ENCODE measurements around the gene FHIT. TPM values are rescaled to one million over a fixed set of nuclear protein-coding genes. Genes with fewer than 3 reads are reported as not detected.

The FHIT gene
- total RNA-seq, 2 experiments from 2014 or later = 7.6 to 7.9 TPM

DNA sequence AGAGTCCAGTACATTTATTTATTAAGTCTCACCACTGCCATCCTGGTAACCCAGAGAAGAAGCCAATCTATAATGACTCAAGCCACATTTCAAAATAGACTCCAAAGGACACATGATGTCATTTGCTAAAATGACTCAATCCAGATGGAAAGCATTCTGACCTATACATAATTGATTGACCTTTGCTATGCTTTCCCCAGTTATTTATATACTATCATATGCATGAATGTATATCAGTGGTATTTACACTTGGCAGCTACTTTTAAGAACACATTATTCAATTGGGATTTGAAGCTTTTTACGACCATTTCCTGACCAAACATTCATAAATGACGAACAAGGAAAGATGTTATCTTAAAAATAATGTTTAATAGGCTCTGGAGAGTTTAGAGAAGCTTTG lies 297.2 kb downstream of the FHIT start:
- DNase-seq = no peak
- Mint-ChIP-seq H3K4me1 (ENCODE audit: low read depth) (no peaks in the 10 kb centered on the region), H3K27me3 (no peaks in the 10 kb centered on the region), H3K27ac (no peak overlapping the region), H3K36me3 (ENCODE audit: low read depth) (peaks cover 6% of the 10 kb centered on the region), H3K4me3 (no peak overlapping the region), H3K9me3 (peaks cover 14% of the 10 kb centered on the region)
- TF ChIP-seq, protein P1, sequence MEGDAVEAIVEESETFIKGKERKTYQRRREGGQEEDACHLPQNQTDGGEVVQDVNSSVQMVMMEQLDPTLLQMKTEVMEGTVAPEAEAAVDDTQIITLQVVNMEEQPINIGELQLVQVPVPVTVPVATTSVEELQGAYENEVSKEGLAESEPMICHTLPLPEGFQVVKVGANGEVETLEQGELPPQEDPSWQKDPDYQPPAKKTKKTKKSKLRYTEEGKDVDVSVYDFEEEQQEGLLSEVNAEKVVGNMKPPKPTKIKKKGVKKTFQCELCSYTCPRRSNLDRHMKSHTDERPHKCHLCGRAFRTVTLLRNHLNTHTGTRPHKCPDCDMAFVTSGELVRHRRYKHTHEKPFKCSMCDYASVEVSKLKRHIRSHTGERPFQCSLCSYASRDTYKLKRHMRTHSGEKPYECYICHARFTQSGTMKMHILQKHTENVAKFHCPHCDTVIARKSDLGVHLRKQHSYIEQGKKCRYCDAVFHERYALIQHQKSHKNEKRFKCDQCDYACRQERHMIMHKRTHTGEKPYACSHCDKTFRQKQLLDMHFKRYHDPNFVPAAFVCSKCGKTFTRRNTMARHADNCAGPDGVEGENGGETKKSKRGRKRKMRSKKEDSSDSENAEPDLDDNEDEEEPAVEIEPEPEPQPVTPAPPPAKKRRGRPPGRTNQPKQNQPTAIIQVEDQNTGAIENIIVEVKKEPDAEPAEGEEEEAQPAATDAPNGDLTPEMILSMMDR (IDR thresholded peaks at IDR 0.05) = no peak
- CTCF ChIA-PET = no interaction called here
- POLR2A ChIA-PET = no interaction called here
- no peak for ATAC-seq
- intact Hi-C loops (cut with micrococcal nuclease) = no loop called here

DNA sequence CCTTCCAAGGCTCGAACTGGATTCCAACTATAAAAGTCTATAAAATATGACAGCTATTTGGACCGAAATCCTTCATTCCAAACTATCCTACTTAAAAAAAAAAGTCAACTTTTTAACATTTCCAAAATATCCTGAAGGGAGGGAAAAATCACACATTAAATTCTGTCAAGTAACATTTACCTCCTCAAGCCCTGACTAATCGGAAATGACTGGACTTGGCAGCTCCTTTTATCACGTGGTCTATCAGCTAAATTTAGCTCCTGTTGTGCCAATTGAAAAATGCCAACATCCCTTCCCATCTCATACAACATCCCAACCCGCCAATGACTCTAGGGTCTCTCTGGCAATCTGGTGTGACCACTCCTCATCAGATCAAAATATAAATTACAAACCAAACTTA lies 297.9 kb downstream of the FHIT start:
- no peak overlapping the region for H3K27ac Mint-ChIP-seq

DNA sequence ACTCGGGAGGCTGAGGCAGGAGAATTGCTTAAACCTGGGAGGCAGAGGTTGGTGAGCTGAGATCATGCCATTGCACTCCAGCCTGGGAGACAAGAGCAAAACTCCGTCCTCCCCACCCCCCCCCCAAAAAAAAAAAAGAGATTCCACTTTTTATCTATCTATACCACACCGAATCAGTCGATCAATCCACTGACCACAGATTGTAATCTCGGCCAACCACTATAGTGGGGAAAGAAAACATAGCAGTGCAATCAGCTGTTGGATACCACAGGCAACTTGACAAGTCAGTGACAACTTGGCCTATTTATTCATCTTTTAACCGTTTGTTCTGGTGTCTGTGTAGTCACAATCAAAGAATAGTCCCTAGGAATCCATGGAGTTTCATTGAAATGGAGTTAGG lies 299.2 kb downstream of the FHIT start:
- CTCF ChIA-PET = no interaction called here
- POLR2A ChIA-PET = no interaction called here
- ATAC-seq (no peak), DNase-seq (no peak)
- intact Hi-C loops (cut with micrococcal nuclease) = no loop called here
- Mint-ChIP-seq H3K4me3 (no peak overlapping the region), H3K4me1 (ENCODE audit: low read depth) (no peaks in the 10 kb centered on the region), H3K9me3 (peaks cover 9% of the 10 kb centered on the region), H3K27me3 (no peaks in the 10 kb centered on the region), H3K27ac (no peak overlapping the region), H3K36me3 (ENCODE audit: low read depth) (peaks cover 3% of the 10 kb centered on the region)
- TF ChIP-seq, protein P1 (IDR thresholded peaks at IDR 0.05) = no peak

More for the DNA sequence above, 297.9 kb downstream of the FHIT start:
- H3K4me3 Mint-ChIP-seq = no peak overlapping the region
- H3K27me3 Mint-ChIP-seq = no peaks in the 10 kb centered on the region
- no peaks in the 10 kb centered on the region for H3K4me1 Mint-ChIP-seq (ENCODE audit: low read depth)
- POLR2A ChIA-PET = no interaction called here
- H3K9me3 Mint-ChIP-seq = peaks cover 13% of the 10 kb centered on the region
- TF ChIP-seq, protein P1 (IDR thresholded peaks at IDR 0.05) = no peak
- peaks cover 6% of the 10 kb centered on the region for H3K36me3 Mint-ChIP-seq (ENCODE audit: low read depth)
- no peak for DNase-seq
- intact Hi-C loops (cut with micrococcal nuclease) = no loop called here
- CTCF ChIA-PET = no interaction called here
- ATAC-seq = no peak

DNA sequence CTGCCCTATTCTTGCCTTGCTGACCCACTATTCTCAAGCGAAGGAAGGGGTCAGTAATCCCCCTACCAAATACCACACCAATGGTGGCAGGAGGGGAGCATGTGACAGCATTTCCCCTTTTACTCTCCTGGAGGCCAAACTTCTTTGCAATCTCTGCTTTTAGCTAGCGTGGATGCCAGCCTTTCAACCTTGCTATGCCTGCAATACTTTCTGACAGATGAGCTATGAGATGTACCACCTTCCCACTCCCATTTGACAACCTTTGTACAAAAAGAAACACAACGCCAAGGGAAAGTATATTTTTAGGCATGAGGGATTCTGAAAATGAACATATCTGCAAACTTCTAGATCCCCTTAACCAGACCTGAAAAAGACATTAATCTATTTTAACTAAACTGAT lies 302.1 kb downstream of the FHIT start:
- CTCF ChIA-PET = interaction anchor here (1.2 kb wide), 1 partner anchor 59 kb away, joined by 3 read pairs; no protein-coding TSS in a partner anchor
- TF ChIP-seq, protein P1 (IDR thresholded peaks at IDR 0.05) = no peak

DNA sequence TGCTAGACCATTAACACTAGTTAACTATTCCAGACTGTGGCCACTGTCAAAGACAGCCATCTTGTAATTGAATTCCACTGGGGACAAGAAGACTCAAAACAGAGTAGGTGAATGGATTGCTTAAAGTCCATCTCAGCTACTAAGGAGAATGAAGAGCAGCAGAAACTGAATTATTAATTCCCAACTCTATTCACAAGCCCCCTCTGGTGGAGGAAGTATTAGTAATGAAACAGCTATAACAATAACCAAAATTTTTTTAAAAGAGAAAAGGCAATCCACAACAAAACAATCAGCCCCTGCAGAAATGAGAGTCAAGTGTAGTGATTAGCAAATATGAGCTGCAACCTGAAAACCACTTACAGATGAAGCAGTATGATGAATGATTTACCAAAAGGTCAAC lies 302.8 kb downstream of the FHIT start:
- no peak for ATAC-seq
- CTCF ChIA-PET = interaction anchor here (1.2 kb wide), 1 partner anchor 60 kb away, joined by 3 read pairs; no protein-coding TSS in a partner anchor
- Mint-ChIP-seq H3K27me3 (no peaks in the 10 kb centered on the region), H3K27ac (no peak overlapping the region), H3K4me3 (no peak overlapping the region), H3K9me3 (no peaks in the 10 kb centered on the region), H3K36me3 (ENCODE audit: low read depth) (no peaks in the 10 kb centered on the region), H3K4me1 (ENCODE audit: low read depth) (no peaks in the 10 kb centered on the region)
- DNase-seq = no peak
- POLR2A ChIA-PET = no interaction called here
- TF ChIP-seq, protein P1 (IDR thresholded peaks at IDR 0.05) = no peak
- intact Hi-C loops (cut with micrococcal nuclease) = no loop called here

More for the DNA sequence above, 302.1 kb downstream of the FHIT start:
- POLR2A ChIA-PET = no interaction called here
- intact Hi-C loops (cut with micrococcal nuclease) = no loop called here
- no peaks in the 10 kb centered on the region for H3K27me3 Mint-ChIP-seq
- DNase-seq = no peak
- no peaks in the 10 kb centered on the region for H3K36me3 Mint-ChIP-seq (ENCODE audit: low read depth)
- H3K4me3 Mint-ChIP-seq = no peak overlapping the region
- H3K4me1 Mint-ChIP-seq (ENCODE audit: low read depth) = no peaks in the 10 kb centered on the region
- no peak for ATAC-seq
- no peaks in the 10 kb centered on the region for H3K9me3 Mint-ChIP-seq
- H3K27ac Mint-ChIP-seq = no peak overlapping the region

Measured in activated CD8-positive, alpha-beta T cell treated with anti-CD3 and anti-CD28 coated beads for 36 hours (primary cell).